ENCODE results near the gene FRY. TPM values are rescaled to one million over a fixed set of nuclear protein-coding genes. Genes with fewer than 3 reads are reported as not detected.
A peak's percentile ranks its signal among the peaks of the same experiment; 100 is the strongest.

Gene FRY
- total RNA-seq, 2 donors from 2014 or later: 122 to 165 TPM

DNA sequence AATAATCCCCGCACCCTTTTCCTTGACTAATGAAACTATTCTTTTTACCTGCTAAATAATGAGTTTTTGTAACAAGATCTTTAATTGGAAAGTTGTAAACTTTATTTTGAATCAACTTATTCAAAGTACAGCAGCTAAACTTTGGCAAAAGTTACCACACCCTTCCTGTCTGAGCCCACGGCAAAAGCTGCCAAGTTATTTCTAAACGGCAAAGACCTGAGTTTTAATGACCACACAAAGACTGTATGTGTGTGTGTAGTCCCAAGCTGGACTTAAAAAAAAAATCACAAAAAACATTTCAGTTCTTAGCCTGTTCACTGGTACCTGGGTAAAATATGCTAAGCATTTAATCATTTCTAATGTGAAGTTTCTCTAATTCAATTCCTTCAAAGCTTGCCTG is 222.8 kb downstream of the FRY start:
- no peaks in the 10 kb centered on the region for H3K36me3 ChIP-seq
- TF ChIP-seq, protein P1, sequence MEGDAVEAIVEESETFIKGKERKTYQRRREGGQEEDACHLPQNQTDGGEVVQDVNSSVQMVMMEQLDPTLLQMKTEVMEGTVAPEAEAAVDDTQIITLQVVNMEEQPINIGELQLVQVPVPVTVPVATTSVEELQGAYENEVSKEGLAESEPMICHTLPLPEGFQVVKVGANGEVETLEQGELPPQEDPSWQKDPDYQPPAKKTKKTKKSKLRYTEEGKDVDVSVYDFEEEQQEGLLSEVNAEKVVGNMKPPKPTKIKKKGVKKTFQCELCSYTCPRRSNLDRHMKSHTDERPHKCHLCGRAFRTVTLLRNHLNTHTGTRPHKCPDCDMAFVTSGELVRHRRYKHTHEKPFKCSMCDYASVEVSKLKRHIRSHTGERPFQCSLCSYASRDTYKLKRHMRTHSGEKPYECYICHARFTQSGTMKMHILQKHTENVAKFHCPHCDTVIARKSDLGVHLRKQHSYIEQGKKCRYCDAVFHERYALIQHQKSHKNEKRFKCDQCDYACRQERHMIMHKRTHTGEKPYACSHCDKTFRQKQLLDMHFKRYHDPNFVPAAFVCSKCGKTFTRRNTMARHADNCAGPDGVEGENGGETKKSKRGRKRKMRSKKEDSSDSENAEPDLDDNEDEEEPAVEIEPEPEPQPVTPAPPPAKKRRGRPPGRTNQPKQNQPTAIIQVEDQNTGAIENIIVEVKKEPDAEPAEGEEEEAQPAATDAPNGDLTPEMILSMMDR (IDR thresholded peaks at IDR 0.05): no peak
- ATAC-seq (ENCODE audit: insufficient number of reproducible peaks, low FRiP score, low read depth) (no peak), DNase-seq (ENCODE audit: low spot score) (no peak)
- H3K9me3 ChIP-seq: no peaks in the 10 kb centered on the region
- no peaks in the 10 kb centered on the region for H3K27me3 ChIP-seq (replicated peaks; ENCODE audit: insufficient read depth)
- H3K4me3 ChIP-seq: peak overlapping the region; percentile 75
- peaks cover 2 to 33% of the 10 kb centered on the region in 2 donors for H3K4me1 ChIP-seq (ENCODE audit: control insufficient read depth in 1 of 2, low read depth in 2 of 2)
- H3K27ac ChIP-seq: peak overlapping the region; percentile 82

DNA sequence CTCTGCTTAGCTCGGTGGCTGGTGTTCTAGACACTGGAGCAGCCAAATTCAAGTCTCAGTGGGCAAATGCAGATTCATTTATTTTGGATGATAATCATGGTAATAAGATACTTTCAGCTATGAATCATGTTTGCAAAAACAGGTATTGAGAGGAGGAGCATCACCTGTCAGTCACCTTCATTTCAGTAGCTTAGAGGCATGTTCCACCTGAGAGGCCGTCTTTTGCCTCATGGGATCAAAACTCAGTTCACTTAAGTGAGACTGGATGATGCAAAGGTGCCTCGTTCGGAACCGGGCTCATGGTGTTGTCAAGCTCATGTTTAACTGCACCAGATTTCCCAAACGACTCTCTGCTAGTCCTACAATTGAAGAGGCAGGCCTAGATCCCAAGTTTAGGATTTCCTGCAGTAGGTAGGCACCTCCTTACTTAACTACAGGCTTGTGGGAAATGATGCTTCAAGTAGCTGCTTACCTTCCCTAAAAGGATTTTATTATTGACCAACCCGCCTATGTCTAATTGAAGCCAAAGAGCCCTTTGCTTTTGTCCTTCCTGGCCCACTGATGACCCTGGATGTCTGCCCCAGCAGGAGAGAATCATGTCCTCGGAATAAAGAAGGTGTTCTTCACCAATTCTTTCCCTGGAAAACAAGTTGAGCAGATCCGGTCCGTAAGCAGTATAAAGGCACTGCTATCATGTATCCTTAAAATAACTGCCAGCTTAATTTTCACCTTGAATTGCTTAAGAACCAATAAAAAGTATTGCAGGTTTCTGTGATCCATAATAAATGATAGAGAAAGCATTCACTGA is 223.5 kb downstream of the FRY start:
- Histone ChIP-seq H3K36me3 (no peaks in the 10 kb centered on the region), H3K4me1 (ENCODE audit: control insufficient read depth in 1 of 2, low read depth in 2 of 2) (peaks cover 3 to 40% of the 10 kb centered on the region in 2 donors), H3K9me3 (no peaks in the 10 kb centered on the region), H3K27me3 (replicated peaks; ENCODE audit: insufficient read depth) (no peaks in the 10 kb centered on the region), H3K4me3 (peak overlapping the region; percentile 75), H3K27ac (peak overlapping the region; percentile 82)
- ATAC-seq (ENCODE audit: insufficient number of reproducible peaks, low FRiP score, low read depth) (peak; percentile 22), DNase-seq (ENCODE audit: low spot score) (no peak)
- TF ChIP-seq, protein P1 (IDR thresholded peaks at IDR 0.05): no peak

DNA sequence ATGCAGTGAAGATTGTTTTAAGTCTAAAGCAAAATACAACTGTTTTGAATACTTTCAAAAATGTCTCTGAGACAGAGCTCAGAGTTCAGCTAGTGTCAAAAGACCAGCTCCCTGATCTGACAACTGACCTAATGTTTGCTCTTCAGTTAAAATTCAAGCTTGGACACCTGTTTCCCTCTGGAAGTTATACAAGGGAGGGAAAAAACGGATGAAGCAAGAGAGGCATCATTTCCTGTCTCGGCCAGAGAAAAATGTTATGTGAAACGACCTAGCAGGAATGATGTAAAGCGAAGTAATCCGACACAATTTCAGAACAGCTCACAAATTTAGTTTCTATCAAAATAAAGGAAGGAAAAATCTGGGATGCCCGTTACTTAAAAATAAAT is 224.1 kb downstream of the FRY start:
- ATAC-seq (ENCODE audit: insufficient number of reproducible peaks, low FRiP score, low read depth): no peak
- Histone ChIP-seq H3K9me3 (no peaks in the 10 kb centered on the region), H3K27ac (peak overlapping the region; percentile 82), H3K4me1 (ENCODE audit: control insufficient read depth in 1 of 2, low read depth in 2 of 2) (peaks cover 4 to 46% of the 10 kb centered on the region in 2 donors), H3K27me3 (replicated peaks; ENCODE audit: insufficient read depth) (no peaks in the 10 kb centered on the region), H3K4me3 (peak overlapping the region; percentile 75), H3K36me3 (no peaks in the 10 kb centered on the region)
- TF ChIP-seq, protein P1 (IDR thresholded peaks at IDR 0.05): no peak
- DNase-seq (ENCODE audit: low spot score): no peak

DNA sequence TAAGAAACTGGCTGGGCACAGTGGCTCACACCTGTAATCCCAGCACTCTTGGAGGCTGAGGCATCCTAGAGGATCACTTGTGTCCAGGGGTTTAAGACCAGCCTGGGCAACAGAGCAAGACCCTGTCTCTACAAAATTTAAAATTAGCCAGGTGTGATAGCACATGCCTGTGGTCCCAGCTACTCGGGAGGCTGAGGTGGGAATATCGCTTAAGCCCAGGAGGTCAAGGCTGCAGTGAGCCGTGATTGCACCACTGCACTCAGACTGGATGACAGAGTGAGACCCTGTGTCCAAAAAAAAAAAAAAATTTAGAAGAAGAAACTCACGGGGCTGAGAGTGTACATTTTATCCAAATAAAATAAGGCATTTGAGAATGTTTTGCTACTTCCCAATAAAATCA is 224.7 kb downstream of the FRY start:
- Histone ChIP-seq H3K27ac (peak overlapping the region; percentile 82), H3K4me1 (ENCODE audit: control insufficient read depth in 1 of 2, low read depth in 2 of 2) (peaks cover 9 to 52% of the 10 kb centered on the region in 2 donors), H3K9me3 (no peaks in the 10 kb centered on the region), H3K36me3 (no peaks in the 10 kb centered on the region), H3K27me3 (replicated peaks; ENCODE audit: insufficient read depth) (no peaks in the 10 kb centered on the region), H3K4me3 (peak overlapping the region; percentile 75)
- ATAC-seq (ENCODE audit: insufficient number of reproducible peaks, low FRiP score, low read depth) (no peak), DNase-seq (ENCODE audit: low spot score) (no peak)
- TF ChIP-seq, protein P1 (IDR thresholded peaks at IDR 0.05): no peak

DNA sequence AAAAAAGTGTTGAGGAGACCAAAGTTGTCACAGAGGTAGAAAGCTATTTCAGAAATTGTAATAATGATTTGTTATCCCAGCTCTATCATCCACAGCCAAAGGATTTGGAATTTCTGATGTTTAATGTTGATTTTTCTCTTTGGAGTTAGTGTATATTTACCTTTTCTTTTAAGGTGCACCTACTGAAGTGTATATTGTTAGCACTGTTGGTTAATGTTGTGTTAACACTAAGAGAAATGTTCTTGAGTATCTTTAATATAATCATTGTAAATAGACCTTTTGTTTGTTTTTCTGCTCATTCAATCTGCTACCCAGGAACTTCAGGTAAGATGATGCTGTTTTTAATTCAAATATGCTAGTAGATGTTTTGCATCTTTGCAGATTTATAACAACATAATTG is 226.1 kb downstream of the FRY start:
- TF ChIP-seq, protein P1 (IDR thresholded peaks at IDR 0.05): no peak
- H3K9me3 ChIP-seq: no peaks in the 10 kb centered on the region
- H3K4me3 ChIP-seq: no peak overlapping the region
- no peak for ATAC-seq (ENCODE audit: insufficient number of reproducible peaks, low FRiP score, low read depth)
- no peaks in the 10 kb centered on the region for H3K27me3 ChIP-seq (replicated peaks; ENCODE audit: insufficient read depth)
- H3K4me1 ChIP-seq (ENCODE audit: control insufficient read depth in 1 of 2, low read depth in 2 of 2): peaks cover 10 to 63% of the 10 kb centered on the region in 2 donors
- H3K27ac ChIP-seq: peak overlapping the region in 1 of 2 donors; percentile 82
- DNase-seq (ENCODE audit: low spot score): no peak
- no peaks in the 10 kb centered on the region for H3K36me3 ChIP-seq
